Measurements from ENCODE around the gene UMODL1.

DNA sequence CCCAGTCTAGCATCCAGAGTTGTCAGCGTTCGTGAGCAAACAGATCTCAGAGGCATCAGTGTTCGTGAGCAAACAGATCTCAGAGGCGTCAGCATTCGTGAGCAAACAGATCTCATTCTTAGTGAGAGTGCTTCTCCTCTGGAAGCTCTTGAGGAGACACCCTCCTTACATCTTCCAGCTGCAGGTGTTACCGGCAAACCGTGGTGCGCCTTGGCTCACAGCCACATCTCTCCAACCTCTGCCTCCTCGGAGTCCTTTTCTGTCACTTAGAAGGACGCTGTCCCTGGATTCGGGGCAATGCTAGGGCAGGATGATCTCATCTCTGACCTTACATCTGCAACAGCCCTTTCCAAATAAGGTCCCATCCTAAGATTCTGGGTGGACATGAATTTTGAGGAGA lies 14.6 kb upstream of the UMODL1 start:
- TF ChIP-seq EZH2 (IDR thresholded peaks at IDR 0.05; ENCODE audit: borderline replicate concordance, low read depth, low read length, severe bottlenecking) = no peak
- TF ChIP-seq, protein P1, sequence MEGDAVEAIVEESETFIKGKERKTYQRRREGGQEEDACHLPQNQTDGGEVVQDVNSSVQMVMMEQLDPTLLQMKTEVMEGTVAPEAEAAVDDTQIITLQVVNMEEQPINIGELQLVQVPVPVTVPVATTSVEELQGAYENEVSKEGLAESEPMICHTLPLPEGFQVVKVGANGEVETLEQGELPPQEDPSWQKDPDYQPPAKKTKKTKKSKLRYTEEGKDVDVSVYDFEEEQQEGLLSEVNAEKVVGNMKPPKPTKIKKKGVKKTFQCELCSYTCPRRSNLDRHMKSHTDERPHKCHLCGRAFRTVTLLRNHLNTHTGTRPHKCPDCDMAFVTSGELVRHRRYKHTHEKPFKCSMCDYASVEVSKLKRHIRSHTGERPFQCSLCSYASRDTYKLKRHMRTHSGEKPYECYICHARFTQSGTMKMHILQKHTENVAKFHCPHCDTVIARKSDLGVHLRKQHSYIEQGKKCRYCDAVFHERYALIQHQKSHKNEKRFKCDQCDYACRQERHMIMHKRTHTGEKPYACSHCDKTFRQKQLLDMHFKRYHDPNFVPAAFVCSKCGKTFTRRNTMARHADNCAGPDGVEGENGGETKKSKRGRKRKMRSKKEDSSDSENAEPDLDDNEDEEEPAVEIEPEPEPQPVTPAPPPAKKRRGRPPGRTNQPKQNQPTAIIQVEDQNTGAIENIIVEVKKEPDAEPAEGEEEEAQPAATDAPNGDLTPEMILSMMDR (IDR thresholded peaks at IDR 0.05; ENCODE audit: borderline replicate concordance, extremely low read depth, low read length, poor library complexity, severe bottlenecking) = no peak
